Measurements from ENCODE around the gene PMVK. TPM values are rescaled to one million over a fixed set of nuclear protein-coding genes. Genes with fewer than 3 reads are reported as not detected.
A peak's percentile ranks its signal among the peaks of the same experiment; 100 is the strongest.

The PMVK gene
- total and polyA plus RNA-seq, 4 donors = 9.7 to 37.3 (median 18.6) TPM

GRCh38 chr1:154961207-154962155, 25.0 kb upstream of the PMVK start, which contains the start of gene PYGO2:
TSS of gene PYGO2 (minus strand) at chr1:154961782. CDS start at chr1:154961576, 206 bp downstream.
- peaks cover 6 to 39% (median 21%) of the 10 kb centered on the region in 4 donors for H3K36me3 ChIP-seq (ENCODE audit: control insufficient read depth in 4 of 4, insufficient read depth in 3 of 4, low read depth in 1 of 4, low read length in 3 of 4)

DNA sequence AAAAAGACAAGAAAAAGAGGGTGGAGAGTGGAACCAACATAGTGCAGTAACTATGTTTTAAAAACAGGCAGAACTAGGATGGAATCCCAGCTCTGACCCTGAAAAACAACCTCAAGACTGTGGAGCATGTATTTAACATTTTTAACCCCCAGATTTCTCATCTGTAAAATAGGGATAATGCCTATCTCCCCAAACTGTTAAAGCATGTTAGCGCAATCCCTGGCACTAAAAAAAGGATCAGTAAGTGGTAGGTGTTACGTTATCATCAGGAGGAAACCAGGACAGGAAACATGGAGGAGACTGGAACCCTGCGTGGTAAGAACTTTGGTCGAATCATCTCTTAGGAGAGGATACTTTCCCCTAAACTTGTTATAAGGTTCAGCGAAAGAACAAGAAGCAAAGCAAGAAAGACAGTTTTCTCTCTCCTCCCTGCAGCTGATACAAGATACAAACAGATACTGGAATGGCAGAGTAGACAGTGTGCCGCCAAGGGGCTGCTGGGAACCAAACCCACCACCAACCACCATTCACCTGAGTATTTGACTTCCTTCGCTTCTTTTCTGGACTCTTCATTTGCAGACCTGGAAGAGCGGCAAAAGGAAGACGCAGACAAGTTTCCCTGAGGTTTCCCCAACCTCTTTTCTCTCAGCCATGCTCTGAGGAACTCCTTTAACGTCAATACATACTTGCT, 24.1 kb upstream of the PMVK start:
- Histone ChIP-seq H3K4me3 (ENCODE audit: low read depth in 1 of 3, low read length in 3 of 3) (peak overlapping the region; percentile 62 to 86 (median 82)), H3K9ac (ENCODE audit: low read depth in 1 of 2, low read length in 2 of 2) (peak overlapping the region; percentile 88), H3K27me3 (ENCODE audit: control insufficient read depth in 4 of 4, insufficient read depth in 4 of 4, low read length in 3 of 4) (no peaks in the 10 kb centered on the region), H3K36me3 (ENCODE audit: control insufficient read depth in 4 of 4, insufficient read depth in 3 of 4, low read depth in 1 of 4, low read length in 3 of 4) (peaks cover 6 to 30% (median 13%) of the 10 kb centered on the region in 4 donors), H3K4me1 (ENCODE audit: control insufficient read depth in 4 of 4, insufficient read depth in 4 of 4, low read length in 3 of 4) (peaks cover 3 to 53% (median 33%) of the 10 kb centered on the region in 4 donors), H3K9me3 (ENCODE audit: control insufficient read depth in 4 of 4, low read length in 3 of 4) (no peaks in the 10 kb centered on the region), H3K27ac (ENCODE audit: low read depth in 1 of 2, low read length in 2 of 2) (peak overlapping the region; percentile 83 to 97)
- no peak for DNase-seq (ENCODE audit: low spot score)
- 43% methylated on average over 10 of the region's 10 CpGs for WGBS
- TF ChIP-seq FOXA2 (IDR thresholded peaks at IDR 0.05) = no peak
- TF ChIP-seq HNF4G (IDR thresholded peaks at IDR 0.05) = no peak
- no peak for TF ChIP-seq GABPA (IDR thresholded peaks at IDR 0.05 in 1 of 2, conservative IDR thresholded peaks at IDR 0.05 in 1 of 2)
- no peak for TF ChIP-seq EGR1 (IDR thresholded peaks at IDR 0.05; ENCODE audit: low read depth in 2 of 2)
- no peak for TF ChIP-seq FOXA1 (IDR thresholded peaks at IDR 0.05)
- no peak for TF ChIP-seq NR2F2 (IDR thresholded peaks at IDR 0.05)
- no peak for TF ChIP-seq RAD21 (IDR thresholded peaks at IDR 0.05)
- no peak for TF ChIP-seq RXRA (IDR thresholded peaks at IDR 0.05)
- no peak for TF ChIP-seq TAF1 (conservative IDR thresholded peaks at IDR 0.05)
- TF ChIP-seq HNF4A (conservative IDR thresholded peaks at IDR 0.05) = no peak
- TF ChIP-seq, protein P1, sequence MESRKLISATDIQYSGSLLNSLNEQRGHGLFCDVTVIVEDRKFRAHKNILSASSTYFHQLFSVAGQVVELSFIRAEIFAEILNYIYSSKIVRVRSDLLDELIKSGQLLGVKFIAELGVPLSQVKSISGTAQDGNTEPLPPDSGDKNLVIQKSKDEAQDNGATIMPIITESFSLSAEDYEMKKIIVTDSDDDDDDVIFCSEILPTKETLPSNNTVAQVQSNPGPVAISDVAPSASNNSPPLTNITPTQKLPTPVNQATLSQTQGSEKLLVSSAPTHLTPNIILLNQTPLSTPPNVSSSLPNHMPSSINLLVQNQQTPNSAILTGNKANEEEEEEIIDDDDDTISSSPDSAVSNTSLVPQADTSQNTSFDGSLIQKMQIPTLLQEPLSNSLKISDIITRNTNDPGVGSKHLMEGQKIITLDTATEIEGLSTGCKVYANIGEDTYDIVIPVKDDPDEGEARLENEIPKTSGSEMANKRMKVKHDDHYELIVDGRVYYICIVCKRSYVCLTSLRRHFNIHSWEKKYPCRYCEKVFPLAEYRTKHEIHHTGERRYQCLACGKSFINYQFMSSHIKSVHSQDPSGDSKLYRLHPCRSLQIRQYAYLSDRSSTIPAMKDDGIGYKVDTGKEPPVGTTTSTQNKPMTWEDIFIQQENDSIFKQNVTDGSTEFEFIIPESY (IDR thresholded peaks at IDR 0.05) = no peak
- no peak for TF ChIP-seq YY1 (IDR thresholded peaks at IDR 0.05)
- TF ChIP-seq, protein P2, sequence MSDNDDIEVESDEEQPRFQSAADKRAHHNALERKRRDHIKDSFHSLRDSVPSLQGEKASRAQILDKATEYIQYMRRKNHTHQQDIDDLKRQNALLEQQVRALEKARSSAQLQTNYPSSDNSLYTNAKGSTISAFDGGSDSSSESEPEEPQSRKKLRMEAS (IDR thresholded peaks at IDR 0.05) = no peak
- TF ChIP-seq SP1 (IDR thresholded peaks at IDR 0.05) = no peak
- TF ChIP-seq JUND (IDR thresholded peaks at IDR 0.05) = no peak
- TF ChIP-seq, protein P3, sequence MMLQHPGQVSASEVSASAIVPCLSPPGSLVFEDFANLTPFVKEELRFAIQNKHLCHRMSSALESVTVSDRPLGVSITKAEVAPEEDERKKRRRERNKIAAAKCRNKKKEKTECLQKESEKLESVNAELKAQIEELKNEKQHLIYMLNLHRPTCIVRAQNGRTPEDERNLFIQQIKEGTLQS (IDR thresholded peaks at IDR 0.05) = no peak
- TF ChIP-seq CTCF (IDR thresholded peaks at IDR 0.05; ENCODE audit: low read depth, low read length, missing input control) = no peak

More at GRCh38 chr1:154961207-154962155, 25.0 kb upstream of the PMVK start, which contains the start of gene PYGO2:
- Histone ChIP-seq H3K27ac (ENCODE audit: low read depth in 1 of 2, low read length in 2 of 2) (peak within 1 kb of the TSS; percentile 83 to 97), H3K9me3 (ENCODE audit: control insufficient read depth in 4 of 4, low read length in 3 of 4) (no peaks in the 10 kb centered on the region), H3K4me3 (ENCODE audit: low read depth in 1 of 3, low read length in 3 of 3) (peak within 1 kb of the TSS; percentile 78 to 86 (median 82)), H3K4me1 (ENCODE audit: control insufficient read depth in 4 of 4, insufficient read depth in 4 of 4, low read length in 3 of 4) (peaks cover 1 to 49% (median 28%) of the 10 kb centered on the region in 4 donors), H3K27me3 (ENCODE audit: control insufficient read depth in 4 of 4, insufficient read depth in 4 of 4, low read length in 3 of 4) (no peaks in the 10 kb centered on the region), H3K9ac (ENCODE audit: low read depth in 1 of 2, low read length in 2 of 2) (peak within 1 kb of the TSS; percentile 88)
- peak; percentile 84 for DNase-seq (ENCODE audit: low spot score)
- TF ChIP-seq CTCF (IDR thresholded peaks at IDR 0.05; ENCODE audit: low read depth, low read length, missing input control) (peak; percentile 5), RAD21 (IDR thresholded peaks at IDR 0.05) (peak; percentile 39 to 60), GABPA (IDR thresholded peaks at IDR 0.05 in 1 of 2, conservative IDR thresholded peaks at IDR 0.05 in 1 of 2) (peak; percentile 75 to 91), FOXA2 (IDR thresholded peaks at IDR 0.05) (no peak), YY1 (IDR thresholded peaks at IDR 0.05) (peak; percentile 60)
- under 1% methylated on average over 93 of the region's 93 CpGs for WGBS

All from liver (tissue), 9 donors.